ENCODE data around the gene HAGHL. TPM values are rescaled to one million over a fixed set of nuclear protein-coding genes. Genes with fewer than 3 reads are reported as not detected.
A peak's percentile ranks its signal among the peaks of the same experiment; 100 is the strongest.

HAGHL gene, protein sequence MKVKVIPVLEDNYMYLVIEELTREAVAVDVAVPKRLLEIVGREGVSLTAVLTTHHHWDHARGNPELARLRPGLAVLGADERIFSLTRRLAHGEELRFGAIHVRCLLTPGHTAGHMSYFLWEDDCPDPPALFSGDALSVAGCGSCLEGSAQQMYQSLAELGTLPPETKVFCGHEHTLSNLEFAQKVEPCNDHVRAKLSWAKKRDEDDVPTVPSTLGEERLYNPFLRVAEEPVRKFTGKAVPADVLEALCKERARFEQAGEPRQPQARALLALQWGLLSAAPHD
- 1 to 10 TPM; 1.9 to 7.7 (median 7.3) TPM for polyA plus RNA-seq (ENCODE audit: insufficient read length in 4 of 4)

DNA sequence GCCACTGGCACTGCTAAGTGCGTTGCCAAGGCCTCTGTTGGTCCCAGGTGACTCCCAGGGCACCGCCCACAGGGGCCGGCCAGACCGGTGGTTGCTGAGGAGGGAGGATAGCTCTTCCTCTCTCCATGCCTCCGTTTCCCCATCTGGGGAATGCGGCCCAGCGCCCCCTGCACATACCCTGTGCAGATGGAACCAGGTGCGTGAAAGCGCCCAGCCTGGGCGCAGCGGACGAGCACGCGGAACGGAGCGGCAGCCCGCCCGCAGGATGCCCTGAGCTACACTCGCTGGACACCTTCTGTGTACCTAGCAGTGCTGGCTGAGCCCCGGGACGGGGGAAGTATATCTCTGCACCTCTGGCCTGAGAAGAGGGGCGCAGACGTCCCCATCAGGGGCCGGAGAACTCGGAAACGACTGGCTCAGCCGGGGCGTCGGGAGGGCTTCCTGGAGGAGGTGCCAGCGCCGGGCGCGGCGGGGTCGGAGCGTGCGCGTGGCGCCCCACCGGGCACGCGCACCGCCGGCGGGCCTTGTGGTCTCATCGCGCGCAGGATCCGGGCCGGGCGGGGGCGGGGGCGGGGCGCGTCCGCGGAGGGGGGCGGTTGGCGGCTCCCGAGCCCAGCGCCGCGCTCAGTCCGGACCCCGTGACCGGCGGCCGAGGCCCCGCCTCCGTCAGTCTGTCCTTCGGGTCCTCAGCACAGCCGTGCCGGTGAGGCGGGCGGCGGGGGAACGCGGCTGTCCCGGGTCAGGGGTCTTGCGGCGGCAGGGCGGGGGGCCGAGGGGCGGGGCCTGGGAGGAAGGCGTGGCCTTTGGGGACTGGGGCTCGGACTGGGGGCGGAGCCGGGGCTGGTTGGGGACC lies at the start of gene HAGHL, which contains the start of gene CCDC78:
Gene HAGHL (plus strand): TSS at position 669 of the 853 bp plus-strand sequence. CDS start 404 bp downstream, outside the sequence.
Gene CCDC78 (minus strand): TSS at position 6 of the 853 bp plus-strand sequence. CDS start 76 bp downstream, outside the sequence.
- DNase-seq (ENCODE audit: low read depth in 4 of 4, low spot score in 2 of 4): no peak

DNA sequence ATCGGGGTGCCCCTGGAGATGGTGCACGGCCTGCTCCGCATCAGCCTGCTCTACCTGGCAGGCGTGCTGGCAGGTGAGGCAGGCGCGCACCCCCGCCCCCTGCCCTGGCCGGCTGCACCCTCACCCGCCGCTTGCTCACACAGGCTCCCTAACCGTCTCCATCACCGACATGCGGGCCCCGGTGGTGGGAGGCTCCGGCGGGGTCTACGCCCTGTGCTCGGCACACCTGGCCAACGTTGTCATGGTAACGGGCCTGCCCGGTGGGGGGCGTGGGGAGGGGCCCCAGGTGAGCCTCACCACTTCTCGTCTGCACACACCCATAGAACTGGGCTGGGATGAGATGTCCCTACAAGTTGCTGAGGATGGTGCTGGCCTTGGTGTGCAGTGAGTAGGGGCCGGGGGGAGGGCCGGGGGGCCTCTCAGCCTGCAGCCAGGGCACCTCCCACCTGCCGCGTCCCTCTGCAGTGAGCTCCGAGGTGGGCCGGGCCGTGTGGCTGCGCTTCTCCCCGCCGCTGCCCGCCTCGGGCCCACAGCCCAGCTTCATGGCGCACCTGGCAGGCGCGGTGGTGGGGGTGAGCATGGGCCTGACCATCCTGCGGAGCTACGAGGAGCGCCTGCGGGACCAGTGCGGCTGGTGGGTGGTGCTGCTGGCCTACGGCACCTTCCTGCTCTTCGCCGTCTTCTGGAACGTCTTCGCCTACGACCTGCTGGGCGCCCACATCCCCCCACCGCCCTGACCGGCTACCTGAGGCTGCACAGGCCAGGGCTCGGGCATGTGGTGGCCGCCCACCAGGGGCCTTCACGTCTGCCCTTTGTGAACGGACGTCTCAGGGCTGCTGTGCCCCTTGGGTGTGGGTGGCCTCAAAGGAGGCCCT lies 49.4 kb upstream of the HAGHL start:
- DNase-seq (ENCODE audit: low read depth in 4 of 4, low spot score in 2 of 4): no peak

DNA sequence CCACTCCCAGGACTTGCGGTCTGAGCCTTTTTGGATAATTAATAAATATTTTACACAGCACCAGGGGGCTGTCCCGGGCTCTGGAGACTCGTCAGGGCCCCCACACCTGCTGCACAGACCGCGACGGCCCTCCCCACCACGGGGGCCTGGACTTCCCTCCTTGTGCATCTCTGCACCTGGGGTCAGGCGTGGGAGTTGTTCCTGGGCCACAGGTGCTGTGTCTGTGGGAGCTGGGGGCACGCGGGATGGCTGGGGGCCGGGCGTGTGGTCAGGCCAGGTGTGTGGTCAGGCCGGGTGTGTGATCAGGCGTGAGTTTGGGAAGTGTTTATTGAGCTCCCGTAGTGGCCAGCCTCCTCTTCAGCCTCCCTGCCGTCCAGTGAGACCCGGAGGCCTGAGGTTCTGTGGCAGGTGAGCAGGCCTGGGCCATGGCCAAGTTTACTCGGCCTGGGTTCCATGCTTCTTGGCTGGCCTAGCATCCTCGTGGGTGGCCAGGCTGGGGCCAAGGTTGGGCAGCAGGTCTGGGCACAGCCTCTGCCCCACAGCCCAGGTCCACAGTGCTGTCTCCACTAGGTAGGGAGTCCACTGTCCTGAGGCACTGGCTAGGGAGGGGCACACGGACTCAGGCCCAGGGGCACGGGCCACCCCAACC lies 48.6 kb upstream of the HAGHL start:
- no peak for DNase-seq (ENCODE audit: low read depth in 4 of 4, low spot score in 2 of 4)

DNA sequence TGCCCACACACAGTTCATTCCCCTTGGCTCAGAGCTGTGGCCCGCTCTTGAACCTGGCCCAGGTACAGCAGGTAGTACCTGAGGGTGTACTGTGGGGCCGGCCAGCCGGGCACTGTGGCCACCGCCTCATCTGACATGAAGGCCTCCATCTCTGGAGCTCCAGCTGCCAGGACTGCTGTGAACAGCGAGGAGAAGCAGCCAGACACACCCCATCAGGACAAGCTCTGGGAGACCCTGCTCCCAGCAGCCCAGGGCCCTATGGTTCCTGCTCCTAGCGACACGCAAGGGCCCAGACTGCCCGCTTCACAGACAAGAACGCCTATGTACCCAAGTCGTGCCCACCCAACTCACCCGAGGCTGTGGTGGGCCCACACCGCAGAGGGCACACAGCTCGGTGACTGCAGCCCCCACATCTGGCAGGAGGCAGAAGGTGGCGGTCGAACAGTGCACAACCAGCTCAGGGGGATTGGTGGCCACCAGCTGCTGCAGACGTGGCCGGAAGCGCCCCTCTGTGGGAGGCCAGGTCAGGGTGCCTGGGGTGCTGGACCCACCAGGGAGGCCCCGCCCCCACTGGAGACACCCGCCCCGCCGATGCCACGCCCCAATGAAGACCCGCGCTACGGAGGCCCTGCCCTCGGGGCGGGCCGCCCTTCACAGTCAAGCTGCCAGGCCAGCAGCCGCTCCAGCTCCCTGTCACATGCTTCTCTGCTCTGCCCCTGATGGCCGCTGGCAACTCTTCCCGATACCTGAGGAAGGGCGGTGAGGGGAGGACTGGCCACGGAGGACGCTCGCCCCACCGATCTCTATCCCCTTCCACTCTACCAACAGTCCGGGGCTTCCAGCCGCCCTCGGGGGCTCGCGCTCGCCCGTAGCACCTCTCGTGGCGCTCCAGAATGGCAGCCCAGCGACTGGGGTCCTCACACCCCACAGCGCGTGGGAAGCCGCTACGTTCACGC lies 47.8 kb upstream of the HAGHL start:
- peak in 3 of 4 donors; percentile 32 to 52 (median 39) for DNase-seq (ENCODE audit: low read depth in 4 of 4, low spot score in 2 of 4)

DNA sequence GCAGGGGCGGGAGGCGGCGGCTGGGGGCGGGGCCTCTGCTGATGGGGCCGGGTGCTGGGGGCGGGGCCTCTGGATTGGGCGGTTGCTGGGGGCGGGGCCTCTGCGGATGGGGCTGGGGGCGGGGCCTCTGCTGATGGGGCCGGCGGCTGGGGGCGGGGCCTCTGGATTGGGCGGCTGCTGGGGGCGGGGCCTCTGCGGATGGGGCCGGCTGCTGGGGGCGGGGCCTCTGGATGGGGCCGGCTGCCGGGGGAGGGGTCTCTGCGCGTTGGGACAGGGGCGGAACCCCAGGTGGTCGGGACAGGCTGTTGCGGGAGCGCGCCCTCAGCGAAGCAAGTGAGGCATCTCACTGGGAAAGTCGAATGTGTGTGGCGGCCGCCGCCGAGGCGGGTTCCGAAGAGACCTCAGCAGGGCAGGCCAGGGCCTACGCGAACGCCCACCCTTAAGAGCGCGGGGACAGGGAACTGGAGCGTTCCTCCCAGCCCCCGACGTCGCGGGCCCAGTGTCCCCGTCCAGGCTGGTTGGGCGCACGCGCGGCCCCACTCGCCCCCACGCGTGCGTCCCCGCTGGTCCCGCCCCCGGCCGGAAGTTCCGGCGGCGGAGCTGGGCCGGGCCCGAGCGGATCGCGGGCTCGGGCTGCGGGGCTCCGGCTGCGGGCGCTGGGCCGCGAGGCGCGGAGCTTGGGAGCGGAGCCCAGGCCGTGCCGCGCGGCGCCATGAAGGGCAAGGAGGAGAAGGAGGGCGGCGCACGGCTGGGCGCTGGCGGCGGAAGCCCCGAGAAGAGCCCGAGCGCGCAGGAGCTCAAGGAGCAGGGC lies 46.9 kb upstream of the HAGHL start, which contains the start of gene STUB1:
Gene STUB1 (plus strand): TSS at position 597 of the 811 bp plus-strand sequence. CDS start 116 bp downstream, at position 713.
- peak in 3 of 4 donors; percentile 55 to 69 (median 59) for DNase-seq (ENCODE audit: low read depth in 4 of 4, low spot score in 2 of 4)

DNA sequence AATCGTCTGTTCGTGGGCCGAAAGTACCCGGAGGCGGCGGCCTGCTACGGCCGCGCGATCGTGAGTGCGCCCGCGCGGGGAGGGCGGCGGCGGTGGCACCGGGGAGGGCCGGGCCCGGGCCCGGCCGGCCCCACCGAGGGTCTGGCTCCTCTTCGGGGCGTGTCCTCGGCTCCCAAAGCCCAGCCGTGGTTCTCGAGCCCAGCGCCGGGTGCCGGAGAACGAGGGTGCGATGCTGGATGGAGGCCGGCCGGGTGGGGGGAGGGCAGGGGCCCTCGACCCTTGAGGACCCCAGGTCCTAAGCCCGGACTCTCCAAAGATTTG lies 46.3 kb upstream of the HAGHL start:
- DNase-seq (ENCODE audit: low read depth in 4 of 4, low spot score in 2 of 4): no peak

DNA sequence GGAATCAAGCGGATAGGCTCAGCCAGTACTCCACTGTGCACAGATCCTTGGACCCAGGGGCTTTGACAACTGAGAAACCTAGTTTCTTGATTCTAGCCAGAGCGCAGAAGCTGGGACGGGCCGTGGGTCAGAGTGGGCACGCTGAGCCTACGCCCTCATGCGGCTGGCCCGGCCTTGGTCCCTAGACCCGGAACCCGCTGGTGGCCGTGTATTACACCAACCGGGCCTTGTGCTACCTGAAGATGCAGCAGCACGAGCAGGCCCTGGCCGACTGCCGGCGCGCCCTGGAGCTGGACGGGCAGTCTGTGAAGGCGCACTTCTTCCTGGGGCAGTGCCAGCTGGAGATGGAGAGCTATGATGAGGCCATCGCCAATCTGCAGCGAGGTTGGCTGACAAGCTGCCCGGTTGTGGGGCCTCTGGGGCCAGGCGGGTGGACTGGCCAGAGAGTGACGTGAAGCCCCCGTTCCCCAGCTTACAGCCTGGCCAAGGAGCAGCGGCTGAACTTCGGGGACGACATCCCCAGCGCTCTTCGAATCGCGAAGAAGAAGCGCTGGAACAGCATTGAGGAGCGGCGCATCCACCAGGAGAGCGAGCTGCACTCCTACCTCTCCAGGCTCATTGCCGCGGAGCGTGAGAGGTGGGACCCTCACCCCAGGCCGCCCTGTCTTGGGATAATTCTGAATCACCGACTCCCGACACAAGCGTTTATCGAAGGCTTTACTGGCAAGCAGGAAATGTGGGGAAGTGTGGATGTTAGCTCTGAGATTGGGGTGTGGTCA lies 45.8 kb upstream of the HAGHL start:
- DNase-seq (ENCODE audit: low read depth in 4 of 4, low spot score in 2 of 4): no peak

DNA sequence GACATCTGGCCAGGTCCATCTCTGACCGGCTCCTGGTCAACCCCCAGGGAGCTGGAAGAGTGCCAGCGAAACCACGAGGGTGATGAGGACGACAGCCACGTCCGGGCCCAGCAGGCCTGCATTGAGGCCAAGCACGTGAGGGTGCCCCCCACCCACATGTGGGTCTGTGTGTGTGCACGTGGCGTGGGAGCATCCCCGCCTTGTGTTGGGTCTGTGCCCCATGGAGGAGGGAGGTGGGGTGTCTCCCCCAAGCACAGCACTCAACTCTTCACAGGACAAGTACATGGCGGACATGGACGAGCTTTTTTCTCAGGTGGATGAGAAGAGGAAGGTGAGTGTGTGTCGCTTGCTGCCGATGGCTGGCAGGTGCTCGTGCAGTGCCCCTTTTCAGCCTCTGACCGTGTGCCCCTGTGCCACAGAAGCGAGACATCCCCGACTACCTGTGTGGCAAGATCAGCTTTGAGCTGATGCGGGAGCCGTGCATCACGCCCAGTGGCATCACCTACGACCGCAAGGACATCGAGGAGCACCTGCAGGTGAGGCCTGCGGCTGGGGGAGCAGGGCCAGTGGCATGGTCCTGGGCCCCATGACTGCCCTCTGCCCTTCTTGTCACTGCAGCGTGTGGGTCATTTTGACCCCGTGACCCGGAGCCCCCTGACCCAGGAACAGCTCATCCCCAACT lies 45.0 kb upstream of the HAGHL start:
- no peak for DNase-seq (ENCODE audit: low read depth in 4 of 4, low spot score in 2 of 4)

DNA sequence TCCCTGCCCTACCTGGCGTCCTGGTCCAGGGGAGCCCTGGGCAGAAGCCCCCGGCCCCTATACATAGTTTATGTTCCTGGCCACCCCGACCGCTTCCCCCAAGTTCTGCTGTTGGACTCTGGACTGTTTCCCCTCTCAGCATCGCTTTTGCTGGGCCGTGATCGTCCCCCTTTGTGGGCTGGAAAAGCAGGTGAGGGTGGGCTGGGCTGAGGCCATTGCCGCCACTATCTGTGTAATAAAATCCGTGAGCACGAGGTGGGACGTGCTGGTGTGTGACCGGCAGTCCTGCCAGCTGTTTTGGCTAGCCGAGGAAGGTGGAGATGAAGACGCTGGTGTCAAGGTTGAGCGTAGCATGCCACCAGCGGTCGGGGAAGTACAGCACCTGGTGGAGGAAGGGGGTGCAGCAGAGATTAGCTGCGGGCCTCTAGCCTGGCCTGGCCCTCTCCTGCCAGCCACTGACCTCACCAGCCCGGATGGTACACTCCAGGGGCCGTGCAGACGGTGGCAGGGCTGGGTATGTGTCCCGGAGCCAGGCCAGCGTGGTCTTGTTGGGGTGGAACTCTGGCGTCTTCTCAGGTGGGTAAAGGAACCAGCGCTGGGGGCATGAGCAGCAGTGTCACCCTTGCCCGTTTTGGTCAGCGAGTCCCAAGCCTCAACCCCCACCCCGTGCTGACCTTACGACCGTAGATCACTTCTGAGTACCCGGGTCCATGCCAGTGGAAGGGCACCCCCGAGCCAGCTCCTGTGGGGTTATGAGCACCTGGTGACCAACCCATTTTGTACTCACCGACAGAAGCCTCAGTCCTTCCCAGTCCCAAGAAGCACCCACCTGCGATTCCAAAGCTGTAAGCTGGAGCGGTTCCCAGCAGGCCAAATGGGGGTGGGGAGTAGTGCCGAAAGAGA lies 44.2 kb upstream of the HAGHL start:
- no peak for DNase-seq (ENCODE audit: low read depth in 4 of 4, low spot score in 2 of 4)

DNA sequence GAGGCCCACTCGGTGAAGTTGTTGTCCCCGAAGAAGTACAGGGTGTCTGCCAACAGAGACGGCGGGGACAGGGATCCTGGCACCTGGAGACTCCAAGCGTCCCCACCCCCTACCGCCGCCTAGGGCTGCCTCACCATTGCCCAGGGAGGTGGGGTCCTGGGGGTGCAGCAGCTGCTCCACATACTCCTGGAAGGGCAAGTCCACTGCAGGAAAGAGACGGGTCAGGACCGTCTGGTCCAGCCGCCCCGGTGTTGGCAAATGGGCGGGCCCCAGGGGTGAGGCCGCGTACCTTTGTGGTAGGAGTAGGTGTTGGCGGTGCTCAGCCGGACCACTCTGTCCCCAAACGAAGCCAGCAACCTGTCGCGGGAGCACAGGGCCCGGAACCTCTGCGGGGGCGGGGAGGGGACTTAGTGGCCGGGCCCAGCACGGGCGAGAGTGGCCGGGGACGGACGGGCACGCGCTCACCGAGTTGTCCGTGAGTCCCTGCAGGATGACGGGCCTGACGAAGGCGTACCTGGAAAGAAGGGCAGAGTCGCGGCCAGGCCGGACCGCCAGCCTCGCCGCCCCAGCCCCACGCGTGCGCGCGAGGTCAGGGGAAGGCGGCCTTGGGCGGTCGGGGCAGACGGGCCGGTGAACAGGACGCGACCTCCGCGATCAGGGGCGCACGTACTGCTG lies 43.4 kb upstream of the HAGHL start:
- DNase-seq (ENCODE audit: low read depth in 4 of 4, low spot score in 2 of 4): no peak

DNA sequence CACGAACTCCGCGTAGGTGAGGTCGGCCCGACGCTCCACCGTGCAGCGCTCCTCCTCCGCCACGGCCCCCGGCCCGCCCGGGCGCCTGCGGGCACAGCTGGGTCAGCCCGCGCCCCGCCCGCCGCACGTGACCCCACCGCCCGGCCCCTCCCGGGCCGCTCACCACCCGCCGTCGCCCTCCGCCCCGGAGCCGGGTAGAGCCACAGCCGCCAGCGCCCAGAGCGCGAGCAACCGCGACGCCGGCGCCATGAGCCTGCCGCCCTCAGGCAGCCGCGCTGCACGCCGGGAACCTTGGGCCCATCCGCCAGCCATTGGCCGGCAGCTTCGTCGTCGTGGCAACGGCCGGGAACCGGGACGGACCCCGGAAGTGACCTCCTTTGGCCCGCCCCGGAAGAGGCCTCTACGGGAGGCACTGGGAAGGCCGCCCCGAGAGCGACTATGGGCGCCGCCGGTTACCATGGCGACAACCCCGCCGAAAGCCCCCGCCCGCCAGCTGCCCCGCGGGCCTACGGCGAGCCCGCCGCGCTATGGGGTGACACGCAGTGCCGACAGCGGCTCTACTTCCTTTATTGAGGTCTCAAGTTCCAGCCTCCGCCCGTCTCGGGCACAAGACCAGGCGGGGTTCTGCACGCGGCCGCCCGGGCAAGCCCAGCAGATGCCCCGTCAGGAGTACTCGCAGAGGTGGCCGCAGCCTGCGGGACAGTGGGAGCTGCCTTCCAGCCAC lies 42.7 kb upstream of the HAGHL start, which contains the start of gene JMJD8:
Gene JMJD8 (minus strand): TSS at position 264 of the 724 bp plus-strand sequence. CDS start 15 bp downstream, at position 249.
- DNase-seq (ENCODE audit: low read depth in 4 of 4, low spot score in 2 of 4): peak in 3 of 4 donors; percentile 79 to 91 (median 89)

DNA sequence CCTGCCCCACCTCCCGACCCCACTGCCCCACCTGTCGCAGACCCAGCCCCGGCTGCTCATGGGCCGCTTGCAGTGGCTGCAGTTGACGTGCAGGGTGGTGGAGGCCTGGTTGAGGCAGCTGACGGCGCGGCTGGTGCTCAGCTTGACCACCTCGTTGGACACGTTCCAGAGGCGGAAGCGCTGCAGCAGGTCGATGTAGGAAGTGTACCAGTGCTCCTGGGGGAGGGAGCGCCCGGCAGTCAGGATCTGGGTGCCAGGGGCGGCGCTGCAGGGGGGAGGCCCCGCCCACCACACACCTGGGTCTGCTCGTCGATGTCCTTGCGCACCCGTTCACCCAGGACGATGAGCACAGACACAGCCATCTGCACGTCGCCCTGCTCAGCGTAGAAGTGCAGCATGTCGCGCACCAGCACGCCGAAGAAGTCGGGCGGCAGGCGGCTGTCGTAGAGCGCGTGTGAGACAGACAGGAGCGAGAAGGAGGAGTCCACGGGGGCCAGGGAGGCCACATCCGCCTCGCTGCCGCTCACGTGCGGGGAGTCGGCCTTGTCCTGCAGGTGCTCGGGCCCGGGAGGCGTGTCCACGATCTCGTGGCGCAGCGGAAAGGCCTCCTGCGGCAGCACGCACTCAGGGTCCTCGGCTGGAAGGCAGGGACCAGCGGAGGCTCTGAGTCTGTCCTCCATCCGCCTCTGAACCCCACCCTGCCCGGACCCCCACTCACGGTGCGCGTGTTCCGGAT lies 41.8 kb upstream of the HAGHL start:
- DNase-seq (ENCODE audit: low read depth in 4 of 4, low spot score in 2 of 4): no peak

DNA sequence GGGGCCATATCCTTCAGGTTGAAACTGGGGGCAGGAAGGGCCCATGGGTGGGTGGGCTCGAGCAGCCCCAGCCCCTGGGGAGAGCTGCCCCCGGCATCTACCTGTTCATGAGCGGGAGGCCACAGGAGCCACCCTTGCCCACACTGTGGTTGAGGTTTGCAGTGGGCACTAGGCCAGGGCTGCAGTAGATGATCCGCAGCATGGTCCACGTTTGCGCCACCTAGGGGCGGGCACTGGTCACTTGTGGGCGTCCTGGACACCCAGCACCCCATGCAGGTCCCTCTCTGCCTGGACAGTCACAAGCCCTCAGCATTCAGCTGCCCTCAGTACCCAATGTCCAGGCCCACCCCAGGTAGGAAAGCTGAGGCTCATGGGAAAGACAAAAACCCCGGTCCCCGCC lies 40.9 kb upstream of the HAGHL start:
- no peak for DNase-seq (ENCODE audit: low read depth in 4 of 4, low spot score in 2 of 4)
